NCI-H146 treated with DMSO at 0.1 percent for 48 hours (cell line): ENCODE data around the gene KIF4A.
"Not testable (repeated sequence)": the region's sequence is repeated elsewhere in the genome, so short reads cannot be mapped to it uniquely, and the experiment has no call there.

ENCODE experiments used
- DNase-seq: peaks from one replicate; lab custom pipeline; 2025; ENCODE audit not compliant: unreplicated experiment; lab: John Stamatoyannopoulos, UW

The KIF4A gene

DNA sequence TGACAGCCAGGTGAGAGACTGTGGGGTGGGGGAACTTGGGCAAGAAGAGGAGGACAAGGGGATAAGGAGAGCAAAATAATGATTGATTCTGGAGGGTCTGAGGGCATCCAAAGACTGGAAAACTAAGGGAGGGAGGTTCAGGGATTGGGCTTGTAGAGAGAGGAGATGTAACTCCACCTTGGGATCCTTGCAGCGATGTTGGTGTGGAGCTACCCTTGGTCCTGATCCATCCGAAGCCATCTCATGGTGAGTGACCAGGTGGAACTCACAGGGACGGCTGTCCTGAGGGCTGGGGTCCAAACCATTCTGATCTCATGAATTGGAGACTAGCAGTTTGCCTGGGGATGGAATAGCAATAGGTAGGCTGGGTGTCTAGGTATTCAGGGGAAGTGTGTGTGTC lies 9.3 kb upstream of the KIF4A start:
- DNase-seq: no peak

DNA sequence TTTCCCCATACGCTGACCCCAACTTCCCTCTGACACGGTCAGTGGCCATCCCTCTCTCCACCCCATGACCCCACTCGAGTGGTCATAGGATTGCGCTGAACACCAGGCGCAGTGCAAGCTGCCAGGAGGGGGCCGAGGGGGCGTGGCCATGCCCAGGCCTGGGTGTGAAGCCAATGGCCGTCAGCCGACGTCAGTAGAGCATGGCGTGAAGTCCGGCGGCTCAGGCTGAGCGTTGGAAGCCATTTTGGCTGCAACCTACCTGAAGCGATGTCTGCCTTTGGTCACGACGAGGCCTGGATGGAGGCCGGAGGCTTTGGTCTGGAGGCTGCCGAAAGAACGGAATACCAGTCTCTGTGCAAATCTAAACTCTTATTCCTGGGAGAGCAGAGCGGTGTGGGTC lies 8.0 kb upstream of the KIF4A start, which contains the start of gene RAB41:
RAB41 (plus strand) TSS at position 222 of the 400 bp plus-strand sequence; CDS start at position 268, 46 bp downstream.
- no peak for DNase-seq

DNA sequence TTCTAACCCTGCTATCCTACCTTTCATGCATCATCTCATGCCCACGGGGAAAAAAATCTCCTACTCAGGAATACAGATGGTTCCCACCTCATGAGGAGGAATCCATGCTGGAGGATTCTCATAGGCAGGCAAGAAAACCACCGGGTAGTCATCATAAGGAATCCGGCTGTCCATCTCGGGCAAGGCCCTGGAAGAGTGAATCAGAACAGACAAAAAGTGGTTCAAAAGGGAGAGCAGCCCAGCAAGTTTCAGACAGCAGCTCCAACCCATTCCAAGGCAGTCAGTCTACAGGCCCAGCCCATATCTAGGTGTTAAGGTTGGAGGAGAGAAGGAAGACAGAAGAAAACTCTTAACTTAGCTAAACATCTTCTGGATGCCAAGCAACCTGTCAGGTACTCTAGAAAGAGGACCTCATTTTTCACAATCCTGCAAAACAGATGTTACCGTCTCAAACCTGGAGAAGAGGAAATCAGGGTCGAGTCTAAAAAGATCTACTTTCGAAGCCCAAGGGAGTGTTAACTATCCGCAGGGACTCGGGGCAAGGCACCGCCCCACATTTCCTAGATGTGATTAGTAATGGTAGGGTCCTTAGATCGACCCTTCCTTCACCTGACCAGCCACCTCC lies 624 bp upstream of the KIF4A start:
- no peak for DNase-seq

DNA sequence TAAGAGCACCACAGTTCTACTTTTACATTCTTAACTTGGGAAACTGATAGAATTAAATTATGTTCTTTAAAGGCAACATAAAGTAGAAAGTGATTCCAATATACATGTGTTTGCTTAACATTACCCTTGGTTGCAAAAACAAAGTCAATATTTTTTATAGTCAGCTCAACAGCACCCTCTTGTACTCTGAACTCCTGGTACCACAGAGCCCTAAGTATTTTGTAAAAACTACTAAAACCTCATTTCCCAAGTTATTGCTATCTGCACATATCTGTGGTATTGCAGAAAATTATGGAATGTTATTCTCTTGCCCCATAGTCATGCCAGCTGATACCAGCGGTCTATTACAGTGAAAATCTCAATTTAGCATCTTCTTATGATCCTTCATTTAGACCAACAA lies 2.9 kb downstream of the KIF4A start:
- no peak for DNase-seq

DNA sequence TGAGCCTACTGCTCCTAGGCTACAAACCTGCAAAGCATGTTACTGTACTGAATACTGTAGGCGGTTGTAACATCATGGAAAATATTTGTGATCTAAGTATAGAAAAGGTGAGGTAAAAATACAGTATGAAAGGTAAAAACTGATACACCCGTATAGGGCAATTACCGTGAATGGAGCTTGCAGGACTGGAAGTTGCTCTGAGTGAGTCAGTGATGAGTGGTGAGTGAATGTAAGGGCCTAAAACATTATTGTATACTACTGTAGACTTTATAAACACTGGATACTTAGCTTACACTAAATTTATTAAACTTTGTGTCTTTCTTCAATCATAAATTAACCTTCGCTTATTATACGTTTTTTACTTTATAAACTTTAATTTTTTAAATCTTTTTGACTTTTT lies 3.7 kb downstream of the KIF4A start:
- no peak for DNase-seq

DNA sequence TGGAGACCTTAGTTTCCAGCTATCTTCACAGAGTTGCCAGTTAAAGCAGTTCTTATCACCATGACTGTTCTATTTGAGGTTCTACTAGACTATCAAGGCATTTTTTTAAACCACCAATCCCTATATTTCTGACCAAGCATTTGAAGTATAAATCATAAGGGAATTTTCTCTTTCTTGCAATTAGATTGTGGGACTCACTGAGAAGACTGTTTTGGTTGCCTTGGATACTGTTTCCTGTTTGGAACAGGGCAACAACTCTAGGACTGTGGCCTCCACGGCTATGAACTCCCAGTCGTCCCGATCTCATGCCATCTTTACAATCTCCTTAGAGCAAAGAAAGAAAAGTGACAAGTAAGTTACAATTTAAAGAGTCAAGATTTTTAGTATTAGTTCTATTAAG lies 11.8 kb downstream of the KIF4A start:
- no peak for DNase-seq

DNA sequence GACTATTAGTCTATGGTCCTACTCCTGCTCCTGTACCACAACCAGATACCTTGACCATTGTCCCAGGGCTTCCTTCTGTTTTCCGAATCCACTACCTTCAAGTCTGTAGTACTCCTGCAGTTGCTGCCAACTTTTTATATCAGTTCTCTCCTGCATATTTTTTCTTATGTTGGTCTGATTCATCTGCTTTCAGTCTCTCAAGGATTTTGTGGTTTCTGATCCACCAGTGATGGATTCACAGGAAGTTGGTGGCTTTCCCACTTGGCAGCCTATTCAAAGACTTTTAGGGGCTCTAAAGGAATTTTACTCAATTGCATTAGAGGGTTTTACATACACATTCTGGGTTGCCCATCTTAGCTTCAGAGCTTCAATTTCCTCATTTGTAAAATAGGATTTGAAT lies 23.6 kb downstream of the KIF4A start:
- DNase-seq: no peak

DNA sequence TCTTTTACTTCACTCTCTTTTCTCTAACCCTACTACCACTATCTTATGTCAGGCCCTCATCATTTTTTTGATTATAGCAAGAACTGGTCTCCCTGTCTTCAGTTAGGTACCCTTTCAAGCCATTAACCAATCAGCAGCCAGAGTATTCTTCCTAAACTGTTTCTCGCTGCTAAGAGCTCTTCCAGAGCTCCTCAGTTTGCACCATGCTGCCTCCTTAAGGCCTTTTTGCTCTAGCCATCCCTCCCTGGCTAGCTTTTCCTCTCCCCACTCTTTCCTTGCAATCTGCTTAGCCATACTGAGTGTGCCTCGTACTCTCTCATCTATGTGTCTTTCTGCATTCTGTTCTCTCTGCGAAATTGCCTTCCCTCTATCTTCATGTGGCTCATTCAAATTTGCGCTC lies 32.9 kb downstream of the KIF4A start:
- no peak for DNase-seq

DNA sequence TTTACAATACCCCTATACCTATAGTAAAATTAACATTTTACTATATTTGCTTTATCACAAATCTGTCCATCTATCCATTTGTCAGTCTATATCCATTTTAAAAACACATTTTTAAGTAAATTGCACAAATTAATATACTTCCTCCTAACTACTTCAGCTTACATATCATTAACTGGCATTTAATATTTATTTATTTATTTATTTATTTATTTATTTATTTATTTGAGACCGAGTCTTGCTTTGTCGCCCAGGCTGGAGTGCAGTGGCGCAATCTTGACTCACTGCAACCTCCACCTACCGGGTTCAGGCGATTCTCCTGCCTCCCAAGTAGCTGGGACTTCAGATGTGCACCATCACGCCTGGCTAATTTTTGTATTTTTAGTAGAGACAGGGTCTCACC lies 33.7 kb downstream of the KIF4A start:
- DNase-seq: not testable (repeated sequence)

DNA sequence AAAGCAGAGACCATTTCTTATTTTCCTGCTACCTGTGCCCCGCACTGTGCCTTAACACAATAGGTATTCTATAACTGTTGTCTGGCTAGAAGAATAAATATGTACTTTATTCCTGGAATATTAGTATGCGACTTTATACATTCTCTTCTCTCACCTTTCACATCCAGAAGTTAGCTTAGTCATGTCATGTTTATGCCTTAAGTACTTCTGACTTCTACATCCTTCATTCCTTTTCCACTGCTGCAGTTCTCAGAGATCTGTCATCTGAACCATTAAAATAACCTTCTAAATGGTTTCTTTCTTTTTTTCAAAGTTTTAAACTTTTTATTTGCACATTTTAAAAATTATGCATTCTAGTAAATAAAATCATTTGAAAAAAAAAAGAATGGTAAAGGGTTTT lies 34.4 kb downstream of the KIF4A start:
- DNase-seq: no peak

DNA sequence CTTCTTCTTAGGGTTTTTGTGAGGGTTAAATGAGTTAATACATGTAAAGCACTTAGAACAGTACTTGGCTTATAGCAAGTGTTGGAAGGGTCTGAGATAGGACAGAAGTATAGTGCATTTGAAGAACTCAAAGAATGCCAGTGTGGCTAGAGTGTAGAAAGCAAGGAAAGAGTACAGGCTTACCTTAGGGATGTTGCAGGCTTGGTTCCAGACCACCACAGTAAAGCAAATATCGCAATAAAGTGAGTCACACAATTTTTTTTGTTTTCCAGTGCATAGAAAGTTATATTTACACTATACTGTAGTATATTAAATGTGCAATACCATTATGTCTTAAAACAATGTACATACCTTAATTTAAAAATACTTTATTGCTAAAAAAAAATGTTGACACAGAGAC lies 41.3 kb downstream of the KIF4A start:
- DNase-seq: no peak

DNA sequence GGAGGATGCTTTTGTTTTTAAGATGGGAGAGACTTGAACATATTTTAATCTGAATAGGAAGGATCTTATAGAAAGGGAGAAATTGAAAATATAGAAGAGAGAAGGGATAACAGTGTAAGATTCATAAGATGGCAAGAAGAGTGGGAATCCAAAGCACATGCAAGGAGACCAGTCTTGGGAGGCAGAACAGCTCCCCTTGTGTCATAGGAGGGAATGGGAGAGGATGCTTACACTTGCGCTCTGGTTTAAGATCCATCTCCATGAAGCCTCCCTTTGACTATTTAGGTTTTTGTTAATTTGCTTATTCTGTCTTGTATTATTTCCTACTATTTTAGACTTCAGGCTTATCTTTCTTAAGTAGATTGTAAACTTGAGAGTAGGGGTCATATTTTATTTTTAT lies 42.7 kb downstream of the KIF4A start:
- no peak for DNase-seq

DNA sequence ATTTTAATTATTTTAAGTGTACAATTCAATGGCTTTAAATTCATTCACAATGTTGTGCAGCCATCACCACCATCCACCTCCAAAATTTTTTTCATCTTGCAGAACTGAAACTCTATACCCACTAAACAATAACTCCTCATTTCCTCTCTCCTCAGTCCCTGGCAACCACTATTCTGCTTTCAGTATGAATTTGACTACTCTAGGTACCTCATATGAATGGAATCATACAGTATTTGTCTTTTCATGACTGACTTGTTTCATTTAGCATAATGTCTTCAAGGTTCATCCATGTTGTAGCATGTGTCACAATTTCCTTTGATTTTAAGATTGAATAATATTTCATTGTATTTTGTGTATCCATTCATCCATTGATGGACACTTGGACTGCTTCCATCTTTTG lies 46.9 kb downstream of the KIF4A start:
- DNase-seq: no peak

DNA sequence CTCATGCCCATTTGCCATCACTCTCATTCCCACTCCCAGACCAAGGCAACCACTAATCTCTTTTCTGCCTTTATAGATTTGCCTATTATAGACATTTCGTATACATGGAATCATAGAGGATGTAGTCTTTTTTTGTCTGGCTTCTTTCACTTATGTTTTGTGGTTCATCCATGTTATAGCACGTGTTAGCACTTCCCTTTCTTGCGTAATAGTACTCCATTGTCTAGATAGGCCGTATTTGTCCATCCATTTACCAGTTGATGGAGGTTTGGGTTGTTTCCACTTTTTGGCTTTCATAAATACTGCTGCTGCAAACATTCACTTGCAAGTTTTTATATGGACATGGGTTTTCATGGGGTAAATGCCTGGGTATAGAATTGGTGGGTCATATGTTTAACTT lies 48.4 kb downstream of the KIF4A start:
- DNase-seq: no peak

DNA sequence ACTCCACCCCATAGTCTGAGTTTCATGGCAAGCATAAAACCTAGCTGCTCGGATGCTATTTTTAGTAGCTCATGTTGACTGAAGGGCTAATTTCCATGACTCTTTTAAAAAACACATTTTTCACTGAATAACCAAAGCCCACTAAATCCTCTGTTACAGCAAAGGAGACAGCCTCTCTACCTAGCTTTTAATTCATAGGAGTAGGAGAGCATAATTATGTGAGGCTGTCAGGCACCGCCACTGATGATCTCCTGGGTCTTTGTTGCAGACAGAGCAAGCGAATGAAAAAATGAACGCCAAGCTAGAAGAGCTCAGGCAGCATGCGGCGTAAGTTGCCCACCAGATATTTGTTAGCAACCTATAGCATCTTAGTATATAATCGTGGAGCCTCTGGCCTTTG lies 53.5 kb downstream of the KIF4A start:
- DNase-seq: no peak

DNA sequence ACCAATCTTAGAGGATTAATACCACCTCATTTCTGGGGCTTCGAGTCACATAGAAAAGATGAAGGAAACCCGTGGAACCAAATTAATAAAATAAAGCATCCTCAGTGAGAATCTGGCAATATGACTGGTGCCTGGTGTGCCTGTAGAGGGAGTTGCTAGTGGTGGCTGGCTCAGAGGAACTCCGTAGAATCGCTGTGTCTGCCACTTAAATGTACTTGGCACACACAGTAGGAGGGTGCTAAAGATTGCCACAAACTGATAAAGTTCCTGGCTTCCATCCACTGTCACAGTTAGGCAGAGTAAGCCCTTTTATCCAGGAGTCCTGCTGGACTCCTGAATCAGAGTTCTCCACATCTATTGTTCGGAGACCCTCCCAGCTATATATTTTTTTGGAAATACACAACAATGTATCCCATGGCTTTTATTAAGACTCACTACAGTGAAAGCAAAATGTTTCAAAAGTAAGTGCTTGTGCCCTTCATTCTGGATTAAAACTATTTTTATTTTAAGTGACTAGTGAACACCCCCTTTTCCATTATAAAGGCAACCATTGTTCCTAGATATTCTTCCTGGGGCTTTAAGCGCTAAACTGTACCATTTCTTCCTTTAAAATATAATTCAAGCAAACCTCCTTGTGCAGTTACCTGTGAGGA lies 56.6 kb downstream of the KIF4A start:
- no peak for DNase-seq

DNA sequence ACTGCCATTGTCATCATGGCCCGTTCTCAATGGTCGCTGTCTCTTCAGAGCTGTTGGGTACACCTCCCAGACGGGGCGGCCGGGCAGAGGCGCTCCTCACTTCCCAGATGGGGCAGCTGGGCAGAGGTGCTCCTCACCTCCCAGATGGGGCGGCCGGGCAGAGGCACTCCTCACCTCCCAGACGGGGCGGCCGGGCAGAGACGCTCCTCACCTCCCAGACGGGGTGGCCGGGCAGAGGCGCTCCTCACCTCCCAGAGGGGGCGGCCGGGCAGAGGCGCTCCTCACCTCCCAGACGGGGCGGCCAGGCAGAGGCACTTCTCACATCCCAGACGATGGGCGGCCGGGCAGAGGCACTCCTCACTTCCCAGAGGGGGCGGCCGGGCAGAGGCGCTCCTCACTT lies 58.9 kb downstream of the KIF4A start:
- DNase-seq: not testable (repeated sequence)

DNA sequence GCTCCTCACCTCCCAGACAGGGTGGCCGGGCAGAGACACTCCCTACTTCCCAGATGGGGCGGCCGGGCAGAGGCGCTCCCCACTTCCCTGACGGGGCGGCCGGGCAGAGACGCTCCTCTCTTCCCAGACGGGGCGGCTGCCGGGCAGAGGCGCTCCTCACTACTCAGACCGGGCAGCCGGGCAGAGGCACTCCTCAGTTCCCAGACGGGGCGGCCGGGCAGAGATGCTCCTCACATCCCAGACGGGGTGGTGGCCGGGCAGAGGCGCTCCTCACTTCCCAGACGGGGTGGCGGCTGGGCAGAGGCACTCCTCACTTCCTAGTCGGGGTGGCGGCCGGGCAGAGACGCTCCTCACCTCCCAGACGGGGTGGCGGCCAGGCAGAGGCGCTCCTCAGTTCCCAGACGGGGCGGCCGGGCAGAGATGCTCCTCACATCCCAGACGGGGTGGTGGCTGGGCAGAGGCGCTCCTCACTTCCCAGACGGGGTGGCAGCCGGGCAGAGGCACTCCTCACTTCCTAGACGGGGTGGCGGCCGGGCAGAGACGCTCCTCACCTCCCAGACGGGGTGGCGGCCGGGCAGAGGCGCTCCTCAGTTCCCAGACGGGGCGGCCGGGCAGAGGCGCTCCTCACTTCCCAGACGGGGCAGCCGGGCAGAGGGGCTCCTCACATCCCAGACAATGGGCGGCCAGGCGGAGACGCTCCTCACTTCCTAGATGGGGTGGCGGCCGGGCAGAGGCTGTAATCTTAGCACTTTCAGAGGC lies 59.6 kb downstream of the KIF4A start:
- not testable (repeated sequence) for DNase-seq

DNA sequence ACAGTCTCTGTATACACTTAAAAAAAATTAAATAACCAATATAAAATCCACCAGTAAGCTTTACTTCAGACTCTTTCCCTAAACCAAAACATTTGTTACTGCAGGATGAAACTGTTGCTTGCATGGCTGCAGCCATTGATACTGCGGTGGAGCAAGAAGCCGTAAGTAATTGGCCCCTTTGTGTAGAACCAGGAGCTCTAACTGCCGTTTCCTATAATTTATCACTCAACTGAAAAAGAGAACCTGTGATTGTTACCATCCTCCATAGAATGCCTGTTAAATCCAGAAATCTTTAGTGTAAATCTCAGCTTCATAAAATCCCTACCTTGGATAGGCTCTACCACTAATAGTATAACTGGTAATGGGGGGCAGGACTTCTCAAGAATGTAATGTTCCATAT lies 62.6 kb downstream of the KIF4A start:
- no peak for DNase-seq

DNA sequence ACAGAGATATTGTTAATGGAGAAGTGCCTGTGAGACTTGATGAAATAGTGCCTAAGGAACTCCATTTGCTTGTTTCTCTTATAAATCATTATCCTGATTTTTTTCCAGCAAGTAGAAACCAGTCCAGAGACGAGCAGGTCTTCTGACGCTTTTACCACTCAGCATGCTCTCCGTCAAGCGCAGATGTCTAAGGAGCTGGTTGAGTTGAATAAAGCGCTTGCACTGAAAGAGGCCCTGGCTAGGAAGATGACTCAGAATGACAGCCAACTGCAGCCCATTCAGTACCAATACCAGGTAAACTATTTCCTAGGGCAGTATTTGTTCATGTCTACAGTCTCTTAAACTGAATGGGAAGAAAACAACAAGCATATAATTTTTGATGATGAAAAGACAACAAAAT lies 63.6 kb downstream of the KIF4A start:
- DNase-seq: no peak

DNA sequence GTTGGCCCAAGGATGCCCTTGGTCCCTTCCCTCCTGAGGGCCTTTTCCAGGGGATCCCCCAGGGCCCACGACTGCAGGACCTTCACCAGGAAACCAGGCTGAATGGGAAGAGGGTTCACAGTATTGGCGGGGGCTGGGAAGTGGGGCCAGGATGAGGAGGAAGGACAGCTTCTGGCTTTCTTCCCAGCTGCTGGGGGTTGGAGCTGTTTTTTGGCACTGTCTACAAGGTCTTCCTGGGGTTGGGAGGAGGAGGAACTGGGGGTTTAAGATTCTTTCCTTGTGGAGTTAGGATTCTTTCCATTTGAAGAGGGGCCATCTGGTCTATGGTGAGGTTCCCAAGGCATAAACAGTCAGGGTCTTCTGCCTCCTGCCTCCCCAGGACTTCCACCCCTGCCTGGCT lies 64.8 kb downstream of the KIF4A start:
- no peak for DNase-seq

DNA sequence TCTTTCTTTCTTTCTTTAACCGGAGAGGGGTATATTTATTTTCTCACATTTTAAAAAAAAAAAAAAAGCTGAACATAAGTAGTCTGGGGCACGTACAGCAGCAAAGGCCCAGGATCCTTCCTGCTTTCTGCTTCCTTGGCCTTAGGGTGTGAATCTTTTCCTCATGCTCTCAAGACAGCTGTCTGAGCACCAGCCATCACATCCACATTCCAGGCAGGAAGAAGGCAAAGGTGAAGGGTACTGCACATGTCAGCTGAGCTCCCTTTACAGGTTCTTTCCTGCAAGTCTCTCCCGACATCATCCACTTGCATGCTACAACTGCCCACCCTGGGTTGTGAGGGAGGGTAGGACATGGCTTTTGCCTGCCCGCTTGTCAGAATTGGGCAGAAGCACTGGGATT lies 69.6 kb downstream of the KIF4A start:
- no peak for DNase-seq
